Neural progenitor cell (in vitro differentiated cells): Measurements from ENCODE around the gene KHDRBS1.

Experiments used
- EZH2 ChIP-seq: fragments of 200-600 bp; sonication (generic); IDR thresholded peaks from 2 replicates; pipeline ENCODE4 v1.6.1; 2017; ENCODE audit warnings: antibody characterized with exemption, mild to moderate bottlenecking, moderate library complexity
- EZH2phosphoT487 ChIP-seq: fragments of 200-600 bp; sonication (generic); IDR thresholded peaks from 2 replicates; pipeline ENCODE4 v1.6.1; 2017; ENCODE audit warnings: antibody characterized with exemption
- TF ChIP-seq, protein P1 (sequence below): fragments of 200-600 bp; sonication (generic); IDR thresholded peaks from 2 replicates; pipeline ENCODE4 v1.5.1; 2017; ENCODE audit warnings: antibody characterized with exemption, mild to moderate bottlenecking

DNA sequence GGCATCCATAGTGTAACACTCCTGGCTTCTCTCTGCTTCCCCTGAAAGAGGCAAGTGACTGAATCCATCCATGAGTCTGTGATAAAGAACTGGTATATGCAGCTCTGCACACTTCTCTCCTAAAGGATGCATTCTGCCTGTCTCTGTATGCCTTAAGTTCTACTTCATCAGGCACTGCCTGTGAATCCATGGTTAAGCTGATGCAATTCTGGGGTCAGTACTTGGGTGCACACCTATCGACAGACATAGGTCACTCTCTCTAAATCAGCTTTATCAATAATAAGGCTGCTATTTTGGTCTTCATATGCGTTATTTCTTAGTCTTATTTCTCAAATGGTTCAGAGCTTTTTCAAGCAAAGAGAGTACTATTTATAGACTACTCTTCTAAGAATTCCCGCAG is 42.8 kb upstream of the KHDRBS1 start:
- TF ChIP-seq, protein P1, sequence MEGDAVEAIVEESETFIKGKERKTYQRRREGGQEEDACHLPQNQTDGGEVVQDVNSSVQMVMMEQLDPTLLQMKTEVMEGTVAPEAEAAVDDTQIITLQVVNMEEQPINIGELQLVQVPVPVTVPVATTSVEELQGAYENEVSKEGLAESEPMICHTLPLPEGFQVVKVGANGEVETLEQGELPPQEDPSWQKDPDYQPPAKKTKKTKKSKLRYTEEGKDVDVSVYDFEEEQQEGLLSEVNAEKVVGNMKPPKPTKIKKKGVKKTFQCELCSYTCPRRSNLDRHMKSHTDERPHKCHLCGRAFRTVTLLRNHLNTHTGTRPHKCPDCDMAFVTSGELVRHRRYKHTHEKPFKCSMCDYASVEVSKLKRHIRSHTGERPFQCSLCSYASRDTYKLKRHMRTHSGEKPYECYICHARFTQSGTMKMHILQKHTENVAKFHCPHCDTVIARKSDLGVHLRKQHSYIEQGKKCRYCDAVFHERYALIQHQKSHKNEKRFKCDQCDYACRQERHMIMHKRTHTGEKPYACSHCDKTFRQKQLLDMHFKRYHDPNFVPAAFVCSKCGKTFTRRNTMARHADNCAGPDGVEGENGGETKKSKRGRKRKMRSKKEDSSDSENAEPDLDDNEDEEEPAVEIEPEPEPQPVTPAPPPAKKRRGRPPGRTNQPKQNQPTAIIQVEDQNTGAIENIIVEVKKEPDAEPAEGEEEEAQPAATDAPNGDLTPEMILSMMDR: no peak
- TF ChIP-seq EZH2phosphoT487: no peak
- TF ChIP-seq EZH2: no peak
